Activated T-cell treated with anti-CD3 and anti-CD28 coated beads, Interleukin-2, amount 50 U/mL, for 72 hours (primary cell): Measurements from ENCODE around the gene CYTH1. TPM values are rescaled to one million over a fixed set of nuclear protein-coding genes. Genes with fewer than 3 reads are reported as not detected.

ENCODE experiments used
- ATAC-seq, 2 donors: fragments of 150-1000 bp; cut with Tn5 transposase; replicated peaks in 1 of 2; 2 replicates each; pipeline ENCODE4 v1.10.0; 2021; ENCODE audit warnings: moderate library complexity in 2 of 2, mild to moderate bottlenecking in 1 of 2
- DNase-seq, 2 donors: peaks; one replicate each; pipeline ENCODE4 v3.0.0; 2021 to 2022; ENCODE audit warnings: mixed read lengths in 1 of 2
- H3K27ac Mint-ChIP-seq: one replicate; pipeline ENCODE4 v1.8.0; 2022; ENCODE audit warnings: mild to moderate bottlenecking, moderate library complexity, mixed read lengths
- H3K27me3 Mint-ChIP-seq: one replicate; pipeline ENCODE4 v1.8.0; 2022; ENCODE audit warnings: low read depth, mixed read lengths
- H3K36me3 Mint-ChIP-seq, 2 donors: one replicate each; pipeline ENCODE4 v1.8.0; 2022; ENCODE audit warnings: mixed read lengths in 2 of 2, mild to moderate bottlenecking in 1 of 2; ENCODE audit not compliant: insufficient read depth in 2 of 2
- H3K4me1 Mint-ChIP-seq: one replicate; pipeline ENCODE4 v1.8.0; 2022; ENCODE audit warnings: low read depth, mixed read lengths
- H3K4me3 Mint-ChIP-seq, 2 donors: one replicate each; pipeline ENCODE4 v1.8.0; 2022; ENCODE audit warnings: mild to moderate bottlenecking in 2 of 2, mixed read lengths in 2 of 2, moderate library complexity in 2 of 2
- H3K9me3 Mint-ChIP-seq, 2 donors: one replicate each; pipeline ENCODE4 v1.8.0; 2022; ENCODE audit warnings: mixed read lengths in 2 of 2
- total RNA-seq, 2 donors: library from RNA; stranded (reverse); gene quantifications; one replicate each; pipeline ENCODE4 v1.2.3, GENCODE V29; 2022

Gene CYTH1, protein sequence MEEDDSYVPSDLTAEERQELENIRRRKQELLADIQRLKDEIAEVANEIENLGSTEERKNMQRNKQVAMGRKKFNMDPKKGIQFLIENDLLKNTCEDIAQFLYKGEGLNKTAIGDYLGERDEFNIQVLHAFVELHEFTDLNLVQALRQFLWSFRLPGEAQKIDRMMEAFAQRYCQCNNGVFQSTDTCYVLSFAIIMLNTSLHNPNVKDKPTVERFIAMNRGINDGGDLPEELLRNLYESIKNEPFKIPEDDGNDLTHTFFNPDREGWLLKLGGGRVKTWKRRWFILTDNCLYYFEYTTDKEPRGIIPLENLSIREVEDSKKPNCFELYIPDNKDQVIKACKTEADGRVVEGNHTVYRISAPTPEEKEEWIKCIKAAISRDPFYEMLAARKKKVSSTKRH
- 100 to 1,000 TPM; 163 to 204 TPM for total RNA-seq

DNA sequence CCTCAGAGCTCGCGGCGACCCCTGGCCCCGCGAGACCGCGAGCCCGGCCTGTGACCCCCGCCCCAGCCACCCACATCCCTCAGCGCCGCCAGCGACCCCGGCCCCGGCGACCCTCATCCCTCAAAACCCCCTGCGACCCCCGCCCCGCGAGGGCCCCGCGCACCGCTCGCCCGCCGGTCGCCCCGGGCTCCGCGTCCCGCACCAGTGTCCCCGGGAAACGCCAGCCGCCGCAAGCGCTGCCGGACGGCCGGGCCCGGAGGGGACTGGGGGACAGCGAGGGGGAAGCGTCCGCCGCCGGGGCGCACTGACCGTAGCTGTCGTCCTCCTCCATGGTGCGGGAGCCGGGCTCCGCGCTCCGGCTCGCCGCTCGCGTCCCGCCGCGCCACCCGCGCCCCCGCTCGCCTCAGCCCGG is at the start of gene CYTH1:
TSS of gene CYTH1 (minus strand) at position 381 of the 412 bp plus-strand sequence. CDS start at position 331, 50 bp downstream.
- Mint-ChIP-seq H3K36me3 (peaks cover 3 to 7% of the 10 kb centered on the region in 2 donors), H3K4me3 (peak within 1 kb of the TSS; percentile 88 to 89), H3K4me1 (peaks cover 66% of the 10 kb centered on the region), H3K27me3 (no peaks in the 10 kb centered on the region), H3K9me3 (no peaks in the 10 kb centered on the region), H3K27ac (peak within 1 kb of the TSS; percentile 88)
- no peak for DNase-seq
- no peak for ATAC-seq

DNA sequence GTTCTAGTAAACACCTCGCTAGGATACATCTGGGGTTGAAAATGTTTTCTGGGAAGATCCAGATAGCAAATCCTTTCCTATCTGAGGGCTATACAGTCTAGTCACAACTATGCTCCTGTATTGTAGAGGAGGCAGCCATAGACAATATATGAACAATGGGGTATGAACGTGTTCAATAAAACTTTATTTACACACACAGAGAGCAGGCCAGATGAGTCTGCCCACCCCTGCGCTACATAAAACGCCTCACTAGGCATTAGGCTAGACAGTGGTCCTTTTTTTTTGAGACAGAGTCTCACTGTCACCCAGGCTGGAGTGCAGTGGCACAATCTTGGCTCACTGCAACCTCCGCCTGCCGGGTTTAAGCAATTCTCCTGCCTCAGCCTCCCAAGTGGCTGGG is 47.4 kb upstream of the CYTH1 start:
- Mint-ChIP-seq H3K4me3 (no peak overlapping the region), H3K9me3 (no peaks in the 10 kb centered on the region), H3K4me1 (peaks cover 12% of the 10 kb centered on the region), H3K36me3 (peaks cover 11 to 36% of the 10 kb centered on the region in 2 donors), H3K27ac (no peak overlapping the region), H3K27me3 (no peaks in the 10 kb centered on the region)
- DNase-seq: no peak
- no peak for ATAC-seq

- peak overlapping the region; percentile 12 for H3K27ac Mint-ChIP-seq
- H3K4me1 Mint-ChIP-seq: peaks cover 12% of the 10 kb centered on the region
- no peak for DNase-seq
Measured at GRCh38 chr17:78828470-78829185, 46.6 kb upstream of the CYTH1 start.

GRCh38 chr17:78826836-78827509 is 44.9 kb upstream of the CYTH1 start:
- no peaks in the 10 kb centered on the region for H3K27me3 Mint-ChIP-seq
- ATAC-seq (no peak), DNase-seq (no peak)
- no peaks in the 10 kb centered on the region for H3K9me3 Mint-ChIP-seq
- H3K36me3 Mint-ChIP-seq: peaks cover 17 to 34% of the 10 kb centered on the region in 2 donors
- H3K27ac Mint-ChIP-seq: no peak overlapping the region
- no peak overlapping the region for H3K4me3 Mint-ChIP-seq
- peaks cover 23% of the 10 kb centered on the region for H3K4me1 Mint-ChIP-seq

More at GRCh38 chr17:78828470-78829185, 46.6 kb upstream of the CYTH1 start:
- no peak overlapping the region for H3K4me3 Mint-ChIP-seq
- ATAC-seq: peak; percentile 44 to 62
- H3K9me3 Mint-ChIP-seq: no peaks in the 10 kb centered on the region
- no peaks in the 10 kb centered on the region for H3K27me3 Mint-ChIP-seq
- peaks cover 14 to 35% of the 10 kb centered on the region in 2 donors for H3K36me3 Mint-ChIP-seq

DNA sequence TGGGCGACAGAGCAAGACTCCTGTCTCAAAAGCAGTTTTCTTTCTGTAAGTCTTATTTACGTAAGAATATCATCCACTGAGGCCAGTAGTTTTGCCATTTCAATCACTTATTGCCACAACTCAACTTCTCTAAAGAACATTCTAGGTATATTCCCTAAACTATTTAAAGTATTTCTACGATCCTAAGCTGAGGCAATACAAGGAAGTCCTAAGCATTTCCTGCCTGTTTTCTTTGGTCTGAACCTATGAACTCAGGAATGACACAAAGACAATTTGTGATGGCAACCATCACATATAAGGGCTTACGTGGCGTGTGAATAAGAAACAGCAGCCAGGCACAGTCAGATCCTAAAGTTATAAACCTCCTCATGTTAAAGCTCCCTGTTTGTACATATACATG is 44.3 kb upstream of the CYTH1 start:
- ATAC-seq: no peak
- DNase-seq: no peak
- Mint-ChIP-seq H3K27ac (no peak overlapping the region), H3K36me3 (peaks cover 17 to 33% of the 10 kb centered on the region in 2 donors), H3K27me3 (no peaks in the 10 kb centered on the region), H3K4me1 (peaks cover 28% of the 10 kb centered on the region), H3K9me3 (no peaks in the 10 kb centered on the region), H3K4me3 (no peak overlapping the region)

- Mint-ChIP-seq H3K27me3 (no peaks in the 10 kb centered on the region), H3K4me3 (no peak overlapping the region), H3K36me3 (peaks cover 17 to 35% of the 10 kb centered on the region in 2 donors), H3K9me3 (no peaks in the 10 kb centered on the region), H3K4me1 (peaks cover 28% of the 10 kb centered on the region), H3K27ac (peak overlapping the region; percentile 29)
- ATAC-seq (no peak), DNase-seq (no peak)
Measured at GRCh38 chr17:78825696-78826095, 43.6 kb upstream of the CYTH1 start.

DNA sequence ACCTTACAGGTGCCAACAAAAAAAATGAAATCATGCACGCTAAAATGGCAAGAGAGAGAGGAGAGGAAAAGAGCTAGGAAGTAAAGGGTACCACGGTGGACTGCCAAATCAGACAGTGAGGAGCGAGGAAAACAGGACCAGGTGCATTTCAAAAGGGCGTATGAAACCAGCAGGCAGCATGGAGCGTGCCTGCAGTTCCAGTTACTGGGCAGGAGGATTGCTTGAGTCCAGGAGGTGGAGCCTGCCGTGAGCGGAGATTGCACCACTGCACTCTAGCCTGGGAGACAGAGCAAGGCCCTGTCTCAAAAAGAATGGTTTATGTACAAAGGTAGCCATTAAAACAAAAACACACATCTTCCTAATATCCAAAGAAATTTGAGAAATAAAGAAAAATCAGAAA is 42.2 kb upstream of the CYTH1 start:
- H3K27ac Mint-ChIP-seq: peak overlapping the region; percentile 47
- DNase-seq (no peak), ATAC-seq (no peak)
- peaks cover 40% of the 10 kb centered on the region for H3K4me1 Mint-ChIP-seq
- H3K9me3 Mint-ChIP-seq: no peaks in the 10 kb centered on the region
- H3K27me3 Mint-ChIP-seq: no peaks in the 10 kb centered on the region
- H3K36me3 Mint-ChIP-seq: peaks cover 15 to 35% of the 10 kb centered on the region in 2 donors
- no peak overlapping the region for H3K4me3 Mint-ChIP-seq

DNA sequence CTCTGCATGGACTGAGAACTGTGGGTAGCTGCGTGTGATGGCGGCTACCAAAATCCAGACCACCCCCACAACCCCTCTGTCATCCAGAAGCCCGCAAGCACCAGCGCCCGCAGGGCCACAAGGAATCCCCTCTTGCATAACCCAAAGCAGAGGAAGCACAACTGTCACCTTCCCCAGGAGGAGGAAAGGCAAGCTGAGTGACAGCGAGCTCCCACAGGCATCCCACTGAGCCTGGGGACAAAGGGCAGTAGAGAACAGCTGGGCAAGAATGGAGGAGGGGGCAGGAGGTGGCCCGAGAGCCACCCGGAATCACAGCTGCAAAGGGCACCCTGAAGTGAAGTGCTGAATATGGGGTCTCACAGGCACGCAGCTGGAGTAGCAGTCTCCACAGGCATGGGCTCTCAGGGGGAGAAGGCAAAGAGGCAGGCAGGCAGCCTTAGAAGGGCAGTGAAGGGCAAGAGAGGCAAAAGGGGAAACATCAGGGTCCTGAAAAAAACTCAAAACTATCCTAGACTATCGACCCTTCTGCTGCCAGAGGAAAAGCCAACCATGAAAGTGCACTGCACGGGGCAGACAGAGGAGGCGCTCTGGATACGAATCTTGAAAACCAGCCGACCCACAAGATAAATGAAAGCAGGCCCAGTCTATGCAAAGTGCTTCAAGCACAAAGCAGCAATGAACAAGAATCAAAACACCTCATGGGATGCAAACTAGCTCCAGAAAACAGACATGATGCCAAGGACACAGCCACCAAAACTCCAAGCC is 41.4 kb upstream of the CYTH1 start:
- Mint-ChIP-seq H3K4me1 (peaks cover 46% of the 10 kb centered on the region), H3K4me3 (no peak overlapping the region), H3K36me3 (peaks cover 21 to 41% of the 10 kb centered on the region in 2 donors)

GRCh38 chr17:78822552-78822951 is 40.5 kb upstream of the CYTH1 start:
- Mint-ChIP-seq H3K36me3 (peaks cover 21 to 39% of the 10 kb centered on the region in 2 donors), H3K4me1 (peaks cover 51% of the 10 kb centered on the region), H3K27ac (no peak overlapping the region), H3K27me3 (no peaks in the 10 kb centered on the region), H3K4me3 (no peak overlapping the region), H3K9me3 (no peaks in the 10 kb centered on the region)
- no peak for DNase-seq
- ATAC-seq: no peak

More for the DNA sequence above, 41.4 kb upstream of the CYTH1 start:
- no peak for ATAC-seq
- Mint-ChIP-seq H3K27me3 (no peaks in the 10 kb centered on the region), H3K9me3 (no peaks in the 10 kb centered on the region), H3K27ac (peak overlapping the region; percentile 47)
- no peak for DNase-seq

DNA sequence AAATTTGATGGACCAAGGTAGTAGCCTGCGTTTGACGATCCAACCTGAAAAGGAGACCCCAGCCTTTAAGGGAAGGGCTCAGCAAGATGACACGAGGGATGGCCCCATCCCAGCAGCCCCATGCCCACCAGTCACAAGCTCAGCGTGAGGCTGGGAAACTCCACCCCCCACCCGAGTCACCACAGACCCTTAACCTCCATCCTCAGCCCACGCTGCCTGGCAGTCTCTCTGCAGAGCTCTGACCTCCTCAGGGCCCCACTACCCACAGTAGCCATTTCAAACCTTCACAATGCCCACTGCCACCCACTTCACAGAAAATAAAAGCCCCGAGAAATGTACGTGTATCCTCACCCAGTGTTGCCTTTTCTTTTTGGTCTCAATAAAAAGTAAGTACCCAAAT is 39.9 kb upstream of the CYTH1 start:
- no peak for ATAC-seq
- H3K9me3 Mint-ChIP-seq: no peaks in the 10 kb centered on the region
- peaks cover 24 to 41% of the 10 kb centered on the region in 2 donors for H3K36me3 Mint-ChIP-seq
- H3K27me3 Mint-ChIP-seq: no peaks in the 10 kb centered on the region
- H3K4me1 Mint-ChIP-seq: peaks cover 57% of the 10 kb centered on the region
- no peak overlapping the region for H3K27ac Mint-ChIP-seq
- no peak overlapping the region for H3K4me3 Mint-ChIP-seq
- DNase-seq: no peak

DNA sequence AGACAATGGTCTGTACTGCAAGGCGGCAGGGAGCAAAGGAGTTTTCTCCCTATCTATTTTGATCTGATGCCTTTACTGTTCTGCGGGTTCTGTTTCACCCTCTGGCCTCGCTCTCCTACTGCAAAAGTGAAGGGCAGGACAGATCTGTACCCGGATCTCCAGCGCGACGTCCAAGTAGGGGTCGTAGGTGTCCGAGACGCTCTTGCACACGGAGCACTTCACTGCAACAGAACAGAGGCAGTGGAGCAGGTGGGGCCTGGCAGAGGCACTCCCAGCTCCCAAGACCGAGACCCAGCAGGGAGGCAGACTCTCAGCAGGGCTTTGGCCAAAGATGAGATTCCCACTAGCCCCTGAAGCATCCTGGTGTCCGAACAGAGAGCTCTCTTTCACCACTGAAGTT is 38.8 kb upstream of the CYTH1 start:
- H3K4me1 Mint-ChIP-seq: peaks cover 62% of the 10 kb centered on the region
- no peak for ATAC-seq
- H3K4me3 Mint-ChIP-seq: peak overlapping the region in 1 of 2 donors; percentile 6
- H3K27me3 Mint-ChIP-seq: no peaks in the 10 kb centered on the region
- peaks cover 27 to 45% of the 10 kb centered on the region in 2 donors for H3K36me3 Mint-ChIP-seq
- DNase-seq: no peak
- no peaks in the 10 kb centered on the region for H3K9me3 Mint-ChIP-seq
- no peak overlapping the region for H3K27ac Mint-ChIP-seq
